HFF-Myc (cell line): ENCODE results near the gene NDUFB4.

ENCODE experiments used
- DNase-seq: peaks from one replicate; pipeline ENCODE4 v3.0.0-alpha.2; 2011; ENCODE audit warnings: low read depth; ENCODE audit errors: extremely low read depth
- H3K4me3 ChIP-seq: replicated peaks from 2 replicates; pipeline ENCODE4 v1.5.1; 2011; ENCODE audit warnings: low read depth, mild to moderate bottlenecking, control low read depth, low read length
- TF ChIP-seq, protein P1 (sequence below): IDR thresholded peaks from 2 replicates; pipeline ENCODE4 v1.5.1; 2012; ENCODE audit warnings: mild to moderate bottlenecking, low read depth, low read length, control low read depth; ENCODE audit errors: missing control alignments

The NDUFB4 gene

DNA sequence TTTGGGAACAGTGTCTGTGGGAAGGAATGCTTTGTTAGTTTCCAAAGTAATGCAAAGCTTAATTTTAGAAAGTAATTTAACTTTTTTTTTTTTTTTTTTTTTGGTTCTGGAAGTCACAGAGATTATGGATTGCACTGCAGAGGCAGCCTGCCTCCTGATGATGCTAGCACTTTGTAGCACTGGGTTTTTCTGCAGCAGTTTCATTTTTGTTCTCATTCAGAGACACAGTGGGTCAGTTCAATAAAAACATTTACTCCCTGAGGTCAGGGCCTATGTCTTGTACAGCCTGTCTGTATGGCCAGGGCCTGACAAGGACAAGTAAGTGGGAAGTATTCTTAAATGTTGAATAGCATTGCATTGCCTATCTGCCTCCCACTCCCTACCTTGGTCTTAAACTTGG is 39.0 kb upstream of the NDUFB4 start:
- TF ChIP-seq, protein P1, sequence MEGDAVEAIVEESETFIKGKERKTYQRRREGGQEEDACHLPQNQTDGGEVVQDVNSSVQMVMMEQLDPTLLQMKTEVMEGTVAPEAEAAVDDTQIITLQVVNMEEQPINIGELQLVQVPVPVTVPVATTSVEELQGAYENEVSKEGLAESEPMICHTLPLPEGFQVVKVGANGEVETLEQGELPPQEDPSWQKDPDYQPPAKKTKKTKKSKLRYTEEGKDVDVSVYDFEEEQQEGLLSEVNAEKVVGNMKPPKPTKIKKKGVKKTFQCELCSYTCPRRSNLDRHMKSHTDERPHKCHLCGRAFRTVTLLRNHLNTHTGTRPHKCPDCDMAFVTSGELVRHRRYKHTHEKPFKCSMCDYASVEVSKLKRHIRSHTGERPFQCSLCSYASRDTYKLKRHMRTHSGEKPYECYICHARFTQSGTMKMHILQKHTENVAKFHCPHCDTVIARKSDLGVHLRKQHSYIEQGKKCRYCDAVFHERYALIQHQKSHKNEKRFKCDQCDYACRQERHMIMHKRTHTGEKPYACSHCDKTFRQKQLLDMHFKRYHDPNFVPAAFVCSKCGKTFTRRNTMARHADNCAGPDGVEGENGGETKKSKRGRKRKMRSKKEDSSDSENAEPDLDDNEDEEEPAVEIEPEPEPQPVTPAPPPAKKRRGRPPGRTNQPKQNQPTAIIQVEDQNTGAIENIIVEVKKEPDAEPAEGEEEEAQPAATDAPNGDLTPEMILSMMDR: no peak
- DNase-seq: no peak
- H3K4me3 ChIP-seq: no peak overlapping the region

- TF ChIP-seq, protein P1: peak; percentile 94
- peak overlapping the region; percentile 34 for H3K4me3 ChIP-seq
- peak; percentile 84 for DNase-seq
Measured at GRCh38 chr3:120558771-120559241, 37.3 kb upstream of the NDUFB4 start.

GRCh38 chr3:120559242-120560061 is 36.7 kb upstream of the NDUFB4 start:
- H3K4me3 ChIP-seq: peak overlapping the region; percentile 34
- DNase-seq: peak; percentile 69
- TF ChIP-seq, protein P1: no peak

- H3K4me3 ChIP-seq: no peak overlapping the region
- TF ChIP-seq, protein P1: no peak
- DNase-seq: no peak
Measured at GRCh38 chr3:120560304-120561250, 35.6 kb upstream of the NDUFB4 start.

- DNase-seq: peak; percentile 43
- no peak overlapping the region for H3K4me3 ChIP-seq
- TF ChIP-seq, protein P1: peak; percentile 88
Measured at GRCh38 chr3:120561251-120562045, 34.7 kb upstream of the NDUFB4 start.
